SK-N-SH (cell line): Measurements from ENCODE around the gene APOBEC2. TPM values are rescaled to one million over a fixed set of nuclear protein-coding genes. Genes with fewer than 3 reads are reported as not detected.
A peak's percentile ranks its signal among the peaks of the same experiment; 100 is the strongest.

Experiments
- CTCF ChIA-PET: fragments of 300-600, 350-600 bp; formaldehyde crosslinking; extraction: SDS; loops from one replicate; lab custom pipeline; 2021; lab: Yijun Ruan, JAX
- POLR2A ChIA-PET: fragments of 350-600 bp; sonication (Branson Sonifier 250); formaldehyde crosslinking; extraction: SDS; loops from one replicate; lab custom pipeline; 2020; ENCODE audit warnings: antibody characterized with exemption, inconsistent platforms; lab: Yijun Ruan, JAX
- DNase-seq: peaks from one replicate; pipeline ENCODE4 v3.0.0; 2012
- H2AFZ ChIP-seq: fragments of 200-600 bp; sonication (generic); 2 replicates; pipeline ENCODE4 v1.8.1; 2016; ENCODE audit warnings: antibody characterized with exemption, mild to moderate bottlenecking, low read depth
- H3F3A ChIP-seq: fragments of 200-600 bp; sonication (generic); replicated peaks from 2 replicates; pipeline ENCODE3; 2016; ENCODE audit warnings: antibody characterized with exemption, mild to moderate bottlenecking; ENCODE audit not compliant: insufficient read depth
- H3K27ac ChIP-seq, 2 experiments: fragments of 200-500 bp in 1 of 2; fragments of 200-600 bp in 1 of 2; sonication (Bioruptor generic) in 1 of 2; sonication (generic), shearing (Covaris generic) in 1 of 2; 2 replicates each; pipeline versions ENCODE4 v1.5.1 to v1.6.1; 2014 to 2016; ENCODE audit warnings: low read depth in 2 of 2, inconsistent platforms in 1 of 2, low read length in 1 of 2, mild to moderate bottlenecking in 1 of 2, mixed read lengths in 1 of 2
- H3K27me3 ChIP-seq: fragments of 200-600 bp; sonication (generic), shearing (Covaris generic); 2 replicates; pipeline ENCODE4 v1.6.1; 2016; ENCODE audit warnings: mixed run types; ENCODE audit not compliant: insufficient read depth
- H3K36me3 ChIP-seq, 2 experiments: fragments of 200-500 bp in 1 of 2; fragments of 200-600 bp in 1 of 2; sonication (Bioruptor generic) in 1 of 2; sonication (generic) in 1 of 2; replicated peaks in 1 of 2; 2 replicates each; pipeline versions ENCODE3 to v1.5.1; 2014 to 2016; ENCODE audit warnings: low read length in 1 of 2, mild to moderate bottlenecking in 1 of 2; ENCODE audit not compliant: insufficient read depth in 2 of 2, control insufficient read depth in 1 of 2
- H3K4me1 ChIP-seq, 2 experiments: fragments of 200-500 bp in 1 of 2; fragments of 200-600 bp in 1 of 2; sonication (Bioruptor generic) in 1 of 2; sonication (generic), shearing (Covaris generic) in 1 of 2; 2 replicates each; pipeline versions ENCODE4 v1.5.1 to v1.6.1; 2014 to 2016; ENCODE audit warnings: low read depth in 1 of 2, low read length in 1 of 2, mixed run types in 1 of 2; ENCODE audit not compliant: insufficient read depth in 2 of 2, control insufficient read depth in 1 of 2
- H3K4me2 ChIP-seq: fragments of 200-600 bp; sonication (generic), shearing (Covaris generic); 2 replicates; pipeline ENCODE4 v1.6.1; 2017; ENCODE audit warnings: mixed run types
- H3K4me3 ChIP-seq, 2 experiments: fragments of 200-500 bp in 1 of 2; fragments of 200-600 bp in 1 of 2; sonication (Bioruptor generic) in 1 of 2; sonication (generic), shearing (Covaris generic) in 1 of 2; 2 replicates each; pipeline versions ENCODE4 v1.5.1 to v1.8.1; 2014 to 2016; ENCODE audit warnings: low read depth in 2 of 2, inconsistent platforms in 1 of 2, low read length in 1 of 2, mild to moderate bottlenecking in 1 of 2, mixed read lengths in 1 of 2, moderate library complexity in 1 of 2
- H3K79me2 ChIP-seq: fragments of 200-600 bp; sonication (generic); 2 replicates; pipeline ENCODE4 v1.8.1; 2017; ENCODE audit warnings: mild to moderate bottlenecking; ENCODE audit not compliant: insufficient read depth
- H3K9ac ChIP-seq: fragments of 200-600 bp; sonication (generic); 2 replicates; pipeline ENCODE4 v1.6.1; 2017; ENCODE audit warnings: mixed run types
- H3K9me2 ChIP-seq: fragments of 200-600 bp; sonication (generic); 2 replicates; pipeline ENCODE4 v1.6.1; 2017; ENCODE audit warnings: mixed run types
- H3K9me3 ChIP-seq: fragments of 200-600 bp; sonication (generic); 2 replicates; pipeline ENCODE4 v1.6.1; 2017; ENCODE audit warnings: mixed run types, mild to moderate bottlenecking, moderate library complexity
- H4K20me1 ChIP-seq: fragments of 200-600 bp; sonication (generic); 2 replicates; pipeline ENCODE4 v1.6.1; 2017; ENCODE audit warnings: mild to moderate bottlenecking, mixed run types; ENCODE audit not compliant: insufficient read depth
- CTCF ChIP-seq: fragments of 200-600 bp; sonication (generic); IDR thresholded peaks from 2 replicates; pipeline ENCODE4 v1.6.1; 2017; ENCODE audit warnings: antibody characterized with exemption, mild to moderate bottlenecking, moderate library complexity
- ELF1 ChIP-seq: IDR thresholded peaks from 2 replicates; pipeline ENCODE4 v1.4.0; 2012
- EP300 ChIP-seq, 2 experiments: IDR thresholded peaks; 2 replicates each; pipeline versions ENCODE4 v1.4.0 to v1.6.1; 2012; ENCODE audit warnings: borderline replicate concordance in 1 of 2, low read depth in 1 of 2, low read length in 1 of 2
- EZH2phosphoT487 ChIP-seq: fragments of 200-600 bp; sonication (generic); IDR thresholded peaks from 2 replicates; pipeline ENCODE4 v1.6.1; 2017; ENCODE audit warnings: low read depth, mixed run types, mild to moderate bottlenecking, antibody characterized with exemption, moderate library complexity, borderline replicate concordance
- FOXJ3 ChIP-seq: sonication (generic); formaldehyde crosslinking; IDR thresholded peaks from 2 replicates; pipeline ENCODE4 v1.5.1; 2020; ENCODE audit warnings: mild to moderate bottlenecking, missing genetic modification reagents
- GATA2 ChIP-seq: sonication (generic); formaldehyde crosslinking; IDR thresholded peaks from 2 replicates; pipeline ENCODE4 v1.5.0; 2020; ENCODE audit warnings: mild to moderate bottlenecking, missing genetic modification reagents
- NFIC ChIP-seq: IDR thresholded peaks from 2 replicates; pipeline ENCODE4 v1.4.0; 2012; ENCODE audit warnings: borderline replicate concordance
- NRF1 ChIP-seq: IDR thresholded peaks from 2 replicates; pipeline ENCODE4 v1.6.1; 2012; ENCODE audit warnings: low read depth, mild to moderate bottlenecking, low read length
- POLR2AphosphoS5 ChIP-seq: IDR thresholded peaks from 2 replicates; pipeline ENCODE4 v1.6.1; 2012; ENCODE audit warnings: low read depth, low read length
- RAD21 ChIP-seq: IDR thresholded peaks from 2 replicates; pipeline ENCODE4 v1.6.1; 2012; ENCODE audit warnings: mild to moderate bottlenecking, low read length
- SIN3A ChIP-seq: IDR thresholded peaks from 2 replicates; pipeline ENCODE4 v1.6.1; 2012; ENCODE audit warnings: low read depth, mild to moderate bottlenecking, low read length, moderate library complexity, borderline replicate concordance
- SMC3 ChIP-seq: IDR thresholded peaks from 2 replicates; pipeline ENCODE4 v1.6.1; 2012; ENCODE audit warnings: low read depth, low read length, improper control_type of control experiment
- TAF1 ChIP-seq: IDR thresholded peaks from 2 replicates; pipeline ENCODE4 v1.6.1; 2012; ENCODE audit warnings: low read depth, mild to moderate bottlenecking, low read length, moderate library complexity, borderline replicate concordance
- TCF12 ChIP-seq: IDR thresholded peaks from 2 replicates; pipeline ENCODE4 v1.4.0; 2012
- YY1 ChIP-seq: IDR thresholded peaks from 2 replicates; pipeline ENCODE4 v1.4.0; 2012; ENCODE audit warnings: low read depth, mild to moderate bottlenecking
- WGBS: methylation state at CpG from one replicate; pipeline ENCODE4 v1.1.6; 2017; ENCODE audit warnings: low lambda C conversion rate; 5-methylcytosine and 5-hydroxymethylcytosine counted together
- polyA plus RNA-seq, 3 experiments: library from polyadenylated mRNA; depleted of rRNA; stranded (reverse); fragments of >200 nt; gene quantifications; 2 replicates each; pipeline ENCODE4 v1.2.3, GENCODE V29; 2012
- TF ChIP-seq, protein P1 (sequence below): fragments of 150-350 bp; IDR thresholded peaks from 2 replicates; pipeline ENCODE4 v1.6.1; 2017; ENCODE audit warnings: antibody characterized with exemption, low read length, low read depth, borderline replicate concordance
- TF ChIP-seq, protein P2 (sequence below): IDR thresholded peaks from 2 replicates; pipeline ENCODE4 v1.4.0; 2012; ENCODE audit warnings: low read depth, borderline replicate concordance
- TF ChIP-seq, protein P3 (sequence below): IDR thresholded peaks from 2 replicates; pipeline ENCODE4 v1.6.1; 2012; ENCODE audit warnings: mild to moderate bottlenecking, low read depth, low read length, moderate library complexity
- TF ChIP-seq, protein P4 (sequence below): IDR thresholded peaks from 2 replicates; pipeline ENCODE4 v1.4.0; 2012; ENCODE audit warnings: low read depth

The APOBEC2 gene
- polyA plus RNA-seq, 1 of the 3 experiments (the other 2 are of a cell fraction) = not detected

GRCh38 chr6:41065550-41066026, 12.6 kb downstream of the APOBEC2 start:
- Histone ChIP-seq H3K9ac (no peak overlapping the region), H3K79me2 (peaks cover 6% of the 10 kb centered on the region), H3K4me1 (peaks cover 0 to under 1% of the 10 kb centered on the region in 2 experiments; a peak in 2 of 4 replicates), H3K9me3 (no peaks in the 10 kb centered on the region), H3K36me3 (peaks cover 51 to 61% of the 10 kb centered on the region in 2 experiments), H3K9me2 (no peaks in the 10 kb centered on the region), H3K4me2 (no peak overlapping the region), H3K27me3 (no peaks in the 10 kb centered on the region), H3K27ac (no peak overlapping the region), H2AFZ (no peak overlapping the region), H3F3A (peaks cover 6% of the 10 kb centered on the region), H4K20me1 (no peaks in the 10 kb centered on the region), H3K4me3 (no peak overlapping the region)
- TF ChIP-seq POLR2AphosphoS5 (no peak), EP300 (IDR thresholded peaks at IDR 0.05; ENCODE audit: borderline replicate concordance in 1 of 2, low read depth in 1 of 2, low read length in 1 of 2) (no peak), SIN3A (no peak), NFIC (no peak)
- TF ChIP-seq, protein P1, sequence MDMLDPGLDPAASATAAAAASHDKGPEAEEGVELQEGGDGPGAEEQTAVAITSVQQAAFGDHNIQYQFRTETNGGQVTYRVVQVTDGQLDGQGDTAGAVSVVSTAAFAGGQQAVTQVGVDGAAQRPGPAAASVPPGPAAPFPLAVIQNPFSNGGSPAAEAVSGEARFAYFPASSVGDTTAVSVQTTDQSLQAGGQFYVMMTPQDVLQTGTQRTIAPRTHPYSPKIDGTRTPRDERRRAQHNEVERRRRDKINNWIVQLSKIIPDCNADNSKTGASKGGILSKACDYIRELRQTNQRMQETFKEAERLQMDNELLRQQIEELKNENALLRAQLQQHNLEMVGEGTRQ = no peak
- WGBS = 92% methylated on average over 2 of the region's 2 CpGs
- ChIA-PET CTCF (interaction anchor here (0.6 to 1.2 kb wide), 8 partner anchors 9 to 1111 kb away, joined by 3 to 5 read pairs (median 4); no protein-coding TSS in a partner anchor), POLR2A (no interaction called here)
- DNase-seq = no peak

GRCh38 chr6:41066867-41067304, 13.9 kb downstream of the APOBEC2 start:
- ChIA-PET POLR2A (no interaction called here), CTCF (interaction anchor here (0.6 to 4.7 kb wide), 5 partner anchors 11 to 752 kb away, joined by 3 to 20 read pairs (median 3); no protein-coding TSS in a partner anchor)
- H3K79me2 ChIP-seq = peaks cover 14% of the 10 kb centered on the region
- no peak overlapping the region for H3K4me2 ChIP-seq
- 40% methylated on average over 3 of the region's 3 CpGs for WGBS
- peaks cover 0 to 7% of the 10 kb centered on the region in 2 experiments; a peak in 2 of 4 replicates for H3K4me1 ChIP-seq
- H3K27ac ChIP-seq = no peak overlapping the region
- H3K9ac ChIP-seq = no peak overlapping the region
- H3K9me3 ChIP-seq = no peaks in the 10 kb centered on the region
- H3K36me3 ChIP-seq = peaks cover 51 to 61% of the 10 kb centered on the region in 2 experiments
- H3K4me3 ChIP-seq = no peak overlapping the region
- DNase-seq = peak; percentile 36
- H3K9me2 ChIP-seq = no peaks in the 10 kb centered on the region
- no peaks in the 10 kb centered on the region for H3K27me3 ChIP-seq
- no peaks in the 10 kb centered on the region for H4K20me1 ChIP-seq
- peaks cover 13% of the 10 kb centered on the region for H3F3A ChIP-seq
- H2AFZ ChIP-seq = no peak overlapping the region
- TF ChIP-seq CTCF = peak; percentile 94
- TF ChIP-seq GATA2 (CRISPR knock-in tag) = no peak
- TF ChIP-seq POLR2AphosphoS5 = no peak
- no peak for TF ChIP-seq ELF1
- peak; percentile 60 for TF ChIP-seq SMC3
- TF ChIP-seq EP300 (IDR thresholded peaks at IDR 0.05; ENCODE audit: borderline replicate concordance in 1 of 2, low read depth in 1 of 2, low read length in 1 of 2) = no peak
- TF ChIP-seq, protein P2, sequence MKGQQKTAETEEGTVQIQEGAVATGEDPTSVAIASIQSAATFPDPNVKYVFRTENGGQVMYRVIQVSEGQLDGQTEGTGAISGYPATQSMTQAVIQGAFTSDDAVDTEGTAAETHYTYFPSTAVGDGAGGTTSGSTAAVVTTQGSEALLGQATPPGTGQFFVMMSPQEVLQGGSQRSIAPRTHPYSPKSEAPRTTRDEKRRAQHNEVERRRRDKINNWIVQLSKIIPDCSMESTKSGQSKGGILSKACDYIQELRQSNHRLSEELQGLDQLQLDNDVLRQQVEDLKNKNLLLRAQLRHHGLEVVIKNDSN = no peak
- no peak for TF ChIP-seq NFIC
- TF ChIP-seq TAF1 = no peak
- TF ChIP-seq, protein P3, sequence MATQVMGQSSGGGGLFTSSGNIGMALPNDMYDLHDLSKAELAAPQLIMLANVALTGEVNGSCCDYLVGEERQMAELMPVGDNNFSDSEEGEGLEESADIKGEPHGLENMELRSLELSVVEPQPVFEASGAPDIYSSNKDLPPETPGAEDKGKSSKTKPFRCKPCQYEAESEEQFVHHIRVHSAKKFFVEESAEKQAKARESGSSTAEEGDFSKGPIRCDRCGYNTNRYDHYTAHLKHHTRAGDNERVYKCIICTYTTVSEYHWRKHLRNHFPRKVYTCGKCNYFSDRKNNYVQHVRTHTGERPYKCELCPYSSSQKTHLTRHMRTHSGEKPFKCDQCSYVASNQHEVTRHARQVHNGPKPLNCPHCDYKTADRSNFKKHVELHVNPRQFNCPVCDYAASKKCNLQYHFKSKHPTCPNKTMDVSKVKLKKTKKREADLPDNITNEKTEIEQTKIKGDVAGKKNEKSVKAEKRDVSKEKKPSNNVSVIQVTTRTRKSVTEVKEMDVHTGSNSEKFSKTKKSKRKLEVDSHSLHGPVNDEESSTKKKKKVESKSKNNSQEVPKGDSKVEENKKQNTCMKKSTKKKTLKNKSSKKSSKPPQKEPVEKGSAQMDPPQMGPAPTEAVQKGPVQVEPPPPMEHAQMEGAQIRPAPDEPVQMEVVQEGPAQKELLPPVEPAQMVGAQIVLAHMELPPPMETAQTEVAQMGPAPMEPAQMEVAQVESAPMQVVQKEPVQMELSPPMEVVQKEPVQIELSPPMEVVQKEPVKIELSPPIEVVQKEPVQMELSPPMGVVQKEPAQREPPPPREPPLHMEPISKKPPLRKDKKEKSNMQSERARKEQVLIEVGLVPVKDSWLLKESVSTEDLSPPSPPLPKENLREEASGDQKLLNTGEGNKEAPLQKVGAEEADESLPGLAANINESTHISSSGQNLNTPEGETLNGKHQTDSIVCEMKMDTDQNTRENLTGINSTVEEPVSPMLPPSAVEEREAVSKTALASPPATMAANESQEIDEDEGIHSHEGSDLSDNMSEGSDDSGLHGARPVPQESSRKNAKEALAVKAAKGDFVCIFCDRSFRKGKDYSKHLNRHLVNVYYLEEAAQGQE = no peak
- TF ChIP-seq YY1 = no peak
- TF ChIP-seq FOXJ3 (CRISPR knock-in tag) = no peak
- TF ChIP-seq, protein P4, sequence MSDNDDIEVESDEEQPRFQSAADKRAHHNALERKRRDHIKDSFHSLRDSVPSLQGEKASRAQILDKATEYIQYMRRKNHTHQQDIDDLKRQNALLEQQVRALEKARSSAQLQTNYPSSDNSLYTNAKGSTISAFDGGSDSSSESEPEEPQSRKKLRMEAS = no peak
- TF ChIP-seq NRF1 = no peak
- peak; percentile 83 for TF ChIP-seq RAD21
- TF ChIP-seq TCF12 = no peak
- no peak for TF ChIP-seq EZH2phosphoT487
